Measurements from ENCODE around the gene MAGEA4. TPM values are rescaled to one million over a fixed set of nuclear protein-coding genes. Genes with fewer than 3 reads are reported as not detected.

MAGEA4 gene
- total and polyA plus RNA-seq, 2 donors (not counting 1 experiment from before 2014, with no cell fraction given): not detected

DNA sequence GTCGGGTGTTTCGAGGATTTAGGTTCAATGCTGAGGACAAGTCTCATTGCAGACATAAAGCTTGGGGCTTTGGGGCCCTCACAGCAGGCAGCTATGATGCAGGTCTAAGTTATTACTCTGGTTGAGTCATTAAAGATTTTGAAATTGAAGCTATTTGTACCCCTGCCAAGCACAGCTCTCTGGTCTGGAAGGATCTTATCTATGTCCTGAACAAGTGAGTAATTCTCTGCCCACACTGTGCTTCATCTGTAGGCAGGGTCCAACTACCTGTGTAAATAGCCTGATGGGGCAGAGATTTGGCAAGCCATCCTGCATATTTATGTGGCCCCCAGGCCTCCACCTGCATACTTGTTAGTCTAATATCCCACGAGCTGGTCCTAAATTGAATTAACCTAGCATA lies 41.4 kb upstream of the MAGEA4 start:
- no peak overlapping the region for H3K27ac Mint-ChIP-seq
- ChIA-PET CTCF (no interaction called here), POLR2A (no interaction called here)
- peaks cover 3% of the 10 kb centered on the region for H3K27me3 Mint-ChIP-seq
- Histone ChIP-seq H3K4me2 (replicated peaks; ENCODE audit: low read depth, low read length, poor library complexity, severe bottlenecking) (no peak overlapping the region), H3K9me3 (ENCODE audit: control extremely low read depth in 1 of 3, control insufficient read depth in 2 of 3, insufficient read depth in 1 of 3, low read length in 2 of 3) (no peaks in the 10 kb centered on the region), H4K20me1 (ENCODE audit: control insufficient read depth, insufficient read depth, low read length, poor library complexity, severe bottlenecking) (no peaks in the 10 kb centered on the region), H3K9ac (ENCODE audit: low read length) (no peak overlapping the region), H3K4me3 (ENCODE audit: control extremely low read depth in 1 of 5, extremely low read depth in 1 of 5, insufficient read depth in 1 of 5, low read depth in 2 of 5, low read length in 4 of 5) (no peak overlapping the region), H3K27me3 (replicated peaks in 1 of 4; ENCODE audit: control extremely low read depth in 1 of 4, control insufficient read depth in 3 of 4, insufficient read depth in 4 of 4, low read length in 3 of 4) (no peaks in the 10 kb centered on the region), H3K4me1 (ENCODE audit: control insufficient read depth in 2 of 2, insufficient read depth in 2 of 2, low read length in 2 of 2) (no peaks in the 10 kb centered on the region), H3K79me2 (ENCODE audit: control insufficient read depth, insufficient read depth, low read length) (no peaks in the 10 kb centered on the region), H3K36me3 (replicated peaks in 1 of 2; ENCODE audit: control extremely low read depth in 1 of 2, control insufficient read depth in 1 of 2, extremely low read depth in 1 of 2, insufficient read depth in 2 of 2, low read length in 1 of 2) (no peaks in the 10 kb centered on the region), H3K27ac (ENCODE audit: low read length in 2 of 2) (no peak overlapping the region), H2AFZ (ENCODE audit: insufficient read depth, low read depth, low read length, poor library complexity, severe bottlenecking) (no peak overlapping the region)
- intact Hi-C loops (cut with micrococcal nuclease): no loop called here
- DNase-seq: no peak
- no peak for ATAC-seq (ENCODE audit: low read depth)
- no peaks in the 10 kb centered on the region for H3K4me1 Mint-ChIP-seq
- H3K4me3 Mint-ChIP-seq: no peak overlapping the region
- no CpG with 5 or more reads among the region's 3 CpGs for WGBS (ENCODE audit: insufficient coverage)
- peaks cover 2% of the 10 kb centered on the region for H3K9me3 Mint-ChIP-seq (ENCODE audit: insufficient read depth)
- TF ChIP-seq CTCF (IDR thresholded peaks at IDR 0.05): no peak

DNA sequence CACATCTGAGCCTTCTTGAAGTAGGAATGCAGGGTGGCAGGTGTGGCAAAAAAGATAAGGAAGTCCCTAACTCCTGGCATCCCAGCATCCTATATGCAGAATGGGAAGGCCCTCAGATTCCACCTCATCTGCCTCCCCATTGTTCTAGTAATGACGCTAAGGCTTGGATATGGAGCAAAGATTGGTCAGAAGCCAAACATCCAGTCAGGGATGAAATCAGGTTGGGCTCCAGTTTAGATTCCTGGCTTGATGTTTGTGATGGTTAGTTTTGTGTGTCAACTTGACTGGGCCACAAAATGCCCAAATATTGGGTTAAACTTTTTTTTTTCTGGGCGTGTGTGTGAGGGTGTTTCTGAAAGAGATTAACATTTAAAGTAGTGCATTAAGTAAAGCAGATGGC lies 39.6 kb upstream of the MAGEA4 start:
- no peak for ATAC-seq (ENCODE audit: low read depth)
- Mint-ChIP-seq H3K27ac (no peak overlapping the region), H3K27me3 (peaks cover 3% of the 10 kb centered on the region), H3K9me3 (ENCODE audit: insufficient read depth) (no peaks in the 10 kb centered on the region), H3K4me1 (no peaks in the 10 kb centered on the region), H3K4me3 (no peak overlapping the region)
- H3K36me3 ChIP-seq (replicated peaks in 1 of 2; ENCODE audit: control extremely low read depth in 1 of 2, control insufficient read depth in 1 of 2, extremely low read depth in 1 of 2, insufficient read depth in 2 of 2, low read length in 1 of 2): no peaks in the 10 kb centered on the region
- no peak for TF ChIP-seq CTCF (IDR thresholded peaks at IDR 0.05)
- TF ChIP-seq EZH2 (IDR thresholded peaks at IDR 0.05; ENCODE audit: borderline replicate concordance, insufficient read depth, low read depth, low read length, poor library complexity, severe bottlenecking): no peak
- no CpG with 5 or more reads among the region's 2 CpGs for WGBS (ENCODE audit: insufficient coverage)
- no peak overlapping the region for H3K27ac ChIP-seq (ENCODE audit: low read length in 2 of 2)
- DNase-seq: no peak
- no peaks in the 10 kb centered on the region for H4K20me1 ChIP-seq (ENCODE audit: control insufficient read depth, insufficient read depth, low read length, poor library complexity, severe bottlenecking)
- no peaks in the 10 kb centered on the region for H3K9me3 ChIP-seq (ENCODE audit: control extremely low read depth in 1 of 3, control insufficient read depth in 2 of 3, insufficient read depth in 1 of 3, low read length in 2 of 3)
- CTCF ChIA-PET: no interaction called here
- no peaks in the 10 kb centered on the region for H3K4me1 ChIP-seq (ENCODE audit: control insufficient read depth in 2 of 2, insufficient read depth in 2 of 2, low read length in 2 of 2)
- H3K9ac ChIP-seq (ENCODE audit: low read length): no peak overlapping the region
- no peak overlapping the region for H2AFZ ChIP-seq (ENCODE audit: insufficient read depth, low read depth, low read length, poor library complexity, severe bottlenecking)
- H3K79me2 ChIP-seq (ENCODE audit: control insufficient read depth, insufficient read depth, low read length): no peaks in the 10 kb centered on the region
- intact Hi-C loops (cut with micrococcal nuclease): no loop called here
- POLR2A ChIA-PET: no interaction called here
- H3K4me3 ChIP-seq (ENCODE audit: control extremely low read depth in 1 of 5, extremely low read depth in 1 of 5, insufficient read depth in 1 of 5, low read depth in 2 of 5, low read length in 4 of 5): no peak overlapping the region
- H3K27me3 ChIP-seq (replicated peaks in 1 of 4; ENCODE audit: control extremely low read depth in 1 of 4, control insufficient read depth in 3 of 4, insufficient read depth in 4 of 4, low read length in 3 of 4): no peaks in the 10 kb centered on the region
- no peak overlapping the region for H3K4me2 ChIP-seq (replicated peaks; ENCODE audit: low read depth, low read length, poor library complexity, severe bottlenecking)
